ENCODE data around the gene PLK5. TPM values are rescaled to one million over a fixed set of nuclear protein-coding genes. Genes with fewer than 3 reads are reported as not detected.

Gene PLK5
- total and polyA plus RNA-seq, 2 of the 4 experiments (the other 2 are of a cell fraction), result not detected

DNA sequence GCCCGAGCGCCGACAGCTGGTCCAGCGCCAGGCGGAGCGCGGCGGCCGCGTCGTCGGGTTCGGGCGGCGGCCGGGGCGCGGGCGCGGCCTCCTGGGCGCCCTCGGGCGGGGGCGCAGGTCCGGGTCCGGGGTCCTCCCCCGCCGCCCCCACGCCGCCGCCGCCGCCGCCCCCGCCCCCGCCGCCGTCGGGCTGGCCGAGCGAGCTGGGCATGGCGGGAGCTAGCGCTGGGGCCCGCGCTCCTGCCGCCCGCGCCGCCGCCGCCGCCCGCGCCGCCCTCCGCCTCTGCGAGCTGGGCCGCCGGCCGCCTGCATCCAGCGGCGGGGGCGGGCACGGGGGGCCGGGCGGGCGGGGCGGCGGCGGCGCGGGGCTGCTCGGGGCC is 44.0 kb downstream of the PLK5 start:
- BruUV-seq (replicated peaks), result no TSS peak
- H3K4me3 ChIP-seq (ENCODE audit: insufficient read depth, low read depth, low read length), result peak overlapping the region; percentile 97
- H3K4me1 ChIP-seq (ENCODE audit: control insufficient read depth, insufficient read depth, low read length), result peaks cover 8% of the 10 kb centered on the region
- ATAC-seq (ENCODE audit: low read depth), result peak; percentile 27
- in situ Hi-C loops (cut with MboI; ENCODE audit: low sequenced_read_pairs) (no loop called here), dilution Hi-C loops (cut with HindIII; ENCODE audit: low sequenced_read_pairs, unreplicated experiment) (no loop called here), intact Hi-C loops (cut with micrococcal nuclease) (loop anchor here (10.0 kb wide), 1 partner anchor 987 kb away; no protein-coding TSS in a partner anchor)
- no peak overlapping the region for H3K4ac ChIP-seq (ENCODE audit: low read depth, low read length)
- H2AFZ ChIP-seq (replicated peaks; ENCODE audit: low read length, poor library complexity), result no peak overlapping the region
- TF ChIP-seq RAD21 (IDR thresholded peaks at IDR 0.05; ENCODE audit: low read length), result no peak
- no peak for TF ChIP-seq NFE2L2 (IDR thresholded peaks at IDR 0.05; ENCODE audit: low read depth, low read length)
- H3K4me2 ChIP-seq (ENCODE audit: low read depth, low read length), result no peak overlapping the region
- ChIA-PET POLR2A (ENCODE audit: unreplicated experiment) (no interaction called here), CTCF (no interaction called here)
- no peak overlapping the region for H2AK9ac ChIP-seq (replicated peaks; ENCODE audit: low read depth, low read length, poor library complexity)
- H3K9ac ChIP-seq (ENCODE audit: low read depth, low read length), result no peak overlapping the region
- H3K18ac ChIP-seq (ENCODE audit: low read depth, low read length), result no peak overlapping the region
- no peak overlapping the region for H4K5ac ChIP-seq (ENCODE audit: low read depth, low read length)
- no peaks in the 10 kb centered on the region for H3K9me3 ChIP-seq (ENCODE audit: control insufficient read depth, insufficient read depth, low read length)
- H2BK5ac ChIP-seq (ENCODE audit: low read depth, low read length, poor library complexity, severe bottlenecking), result no peak overlapping the region
- no peak overlapping the region for H2AK5ac ChIP-seq (ENCODE audit: low read depth, low read length)
- H3K36me3 ChIP-seq (ENCODE audit: control insufficient read depth, insufficient read depth, low read length), result peaks cover 3% of the 10 kb centered on the region; the same call in 1 of the 2 replicates
- no peak overlapping the region for H2BK20ac ChIP-seq (ENCODE audit: low read depth, low read length)
- H3K27ac ChIP-seq (ENCODE audit: insufficient read depth, low read length), result no peak overlapping the region
- H3K9me1 ChIP-seq (ENCODE audit: insufficient read depth, low read length), result peaks cover 10% of the 10 kb centered on the region
- no peak overlapping the region for H4K8ac ChIP-seq (ENCODE audit: low read depth in 2 of 2, low read length in 2 of 2)
- DNase-seq, result no peak
- 0% methylated on average over 1 of the region's 73 CpGs; no CpG with 5 or more reads in 1 of the 2 experiments for WGBS, 2 experiments (ENCODE audit: extremely low coverage in 2 of 2, insufficient read length in 1 of 2)
- H3K23ac ChIP-seq (ENCODE audit: low read depth, low read length), result no peak overlapping the region
- H4K20me1 ChIP-seq (ENCODE audit: insufficient read depth, low read length), result peaks cover 45% of the 10 kb centered on the region
- H3K27me3 ChIP-seq (ENCODE audit: control insufficient read depth, insufficient read depth, low read length), result no peaks in the 10 kb centered on the region; the same call in 1 of the 2 replicates
- H4K91ac ChIP-seq (ENCODE audit: insufficient read depth, low read depth, low read length), result no peak overlapping the region
- H2BK120ac ChIP-seq (ENCODE audit: low read depth, low read length), result no peak overlapping the region
- H3K56ac ChIP-seq (ENCODE audit: extremely low read depth, insufficient read depth, low read length), result no peak overlapping the region
- no peak overlapping the region for H2BK15ac ChIP-seq (ENCODE audit: low read depth, low read length)
- H3K14ac ChIP-seq (replicated peaks; ENCODE audit: low read depth, low read length), result no peak overlapping the region
- H3K79me1 ChIP-seq (ENCODE audit: low read depth in 1 of 2, low read length in 2 of 2), result peaks cover 0 to 27% of the 10 kb centered on the region in 2 experiments; a peak in 2 of 4 replicates

All from IMR-90 (cell line).